Eye (tissue), 1 donor: ENCODE results near the gene ZSWIM4.
"Not testable (repeated sequence)": the region's sequence is repeated elsewhere in the genome, so short reads cannot be mapped to it uniquely, and the experiment has no call there.

ENCODE experiments used
- DNase-seq: peaks from one replicate; pipeline ENCODE4 v3.0.0-alpha.2; 2015

Gene ZSWIM4

DNA sequence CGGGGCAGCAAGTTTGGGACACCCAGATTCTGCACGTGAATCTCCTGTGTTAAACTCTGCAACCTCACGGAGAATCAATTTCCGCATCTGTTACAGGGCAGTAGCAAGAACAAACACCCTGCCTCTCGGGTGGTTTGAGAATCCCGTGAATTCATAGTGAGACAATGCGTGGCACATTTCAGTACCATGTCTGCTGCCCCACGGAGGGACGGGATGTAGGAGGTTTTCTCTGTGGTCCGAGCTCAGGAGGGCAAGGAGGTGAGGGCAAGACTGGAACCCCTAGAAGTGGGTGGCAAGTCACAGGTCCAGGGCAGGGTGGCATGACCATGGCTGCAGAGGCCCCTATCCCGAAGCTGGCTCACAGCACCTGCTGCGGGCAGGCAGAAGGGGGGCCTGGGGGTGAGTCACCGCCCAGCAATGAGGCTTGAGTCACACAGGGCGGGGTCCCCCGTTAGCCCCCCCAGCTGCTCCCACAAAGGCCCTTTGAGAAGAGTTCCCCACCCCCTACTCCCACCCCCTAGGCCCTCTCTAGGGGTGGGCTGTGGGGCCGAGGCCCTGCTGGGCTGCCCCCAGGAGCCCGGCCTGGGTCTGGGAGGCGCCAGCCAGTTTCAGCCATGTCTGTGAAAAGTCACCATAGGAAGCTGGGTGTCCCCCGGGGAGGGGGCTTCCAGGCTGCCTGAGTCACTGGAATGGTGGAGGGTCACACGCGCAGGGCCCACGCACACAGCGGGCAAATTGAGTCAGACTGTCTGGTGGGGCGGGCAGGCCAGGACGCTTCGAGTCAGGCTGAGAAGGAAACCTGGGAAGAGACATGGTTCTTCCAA is 55.9 kb downstream of the ZSWIM4 start:
- peak; percentile 66 for DNase-seq

DNA sequence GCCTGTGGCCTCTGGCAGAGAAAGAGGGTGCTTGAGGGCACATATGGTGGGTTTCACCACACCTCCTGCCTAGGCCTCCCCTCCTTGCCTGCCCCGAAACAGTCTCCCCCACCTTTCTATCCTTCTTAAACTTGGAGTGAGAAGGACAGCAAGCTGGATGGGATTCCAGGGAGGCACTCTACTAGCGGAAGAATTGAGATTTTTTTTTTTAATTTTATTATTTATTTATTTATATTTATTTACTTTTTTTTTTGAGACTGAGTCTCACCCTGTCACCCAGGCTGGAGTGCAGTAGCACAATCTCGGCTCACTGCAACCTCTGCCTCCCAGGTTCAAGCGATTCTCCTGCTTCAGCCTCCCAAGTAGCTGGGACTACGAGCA is 56.5 kb downstream of the ZSWIM4 start:
- DNase-seq = not testable (repeated sequence)

DNA sequence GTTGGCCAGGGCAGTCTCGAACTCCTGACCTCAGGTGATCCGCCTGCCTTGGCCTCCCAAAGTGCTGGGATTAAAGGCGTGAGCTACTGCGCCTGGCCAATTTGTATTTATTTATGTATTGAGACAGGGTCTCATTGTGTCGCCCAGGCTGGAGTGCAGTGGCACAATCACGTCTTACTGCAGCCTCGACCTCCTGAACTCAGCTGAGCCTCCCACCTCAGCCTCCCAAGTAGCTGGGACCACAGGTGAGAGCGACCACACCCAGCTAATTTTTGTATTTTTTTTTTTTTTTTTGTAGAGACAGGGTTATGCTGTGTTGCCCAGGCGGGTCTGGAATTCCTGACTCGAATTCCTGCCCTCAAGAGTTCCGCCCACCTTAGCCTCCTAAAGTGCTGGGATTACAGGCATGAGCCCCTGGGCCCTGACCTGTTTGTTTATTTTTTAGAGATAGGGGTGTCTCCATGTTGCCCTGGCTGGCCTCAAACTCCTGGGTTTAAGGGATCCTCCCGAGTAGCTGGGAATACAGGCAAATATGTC is 57.0 kb downstream of the ZSWIM4 start:
- DNase-seq = not testable (repeated sequence)

DNA sequence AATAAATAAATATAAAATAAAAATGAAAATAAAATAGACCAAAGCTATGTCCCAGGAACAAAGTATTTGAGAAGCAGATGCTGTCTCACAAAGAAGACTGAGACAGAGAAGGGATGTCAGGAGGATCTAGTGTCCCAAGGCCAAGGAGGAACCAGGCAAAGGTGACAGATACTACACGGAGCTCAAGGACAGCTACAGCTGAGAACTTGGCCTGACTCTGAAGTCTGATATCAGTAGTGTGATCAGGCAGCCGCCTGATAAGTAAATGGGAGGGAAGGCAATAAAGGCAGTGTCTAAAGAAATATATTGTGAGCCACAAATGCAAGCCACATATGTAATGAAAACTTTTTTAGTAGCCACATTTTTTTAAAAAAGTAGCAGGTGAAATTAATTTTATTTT is 61.3 kb downstream of the ZSWIM4 start:
- DNase-seq = no peak

DNA sequence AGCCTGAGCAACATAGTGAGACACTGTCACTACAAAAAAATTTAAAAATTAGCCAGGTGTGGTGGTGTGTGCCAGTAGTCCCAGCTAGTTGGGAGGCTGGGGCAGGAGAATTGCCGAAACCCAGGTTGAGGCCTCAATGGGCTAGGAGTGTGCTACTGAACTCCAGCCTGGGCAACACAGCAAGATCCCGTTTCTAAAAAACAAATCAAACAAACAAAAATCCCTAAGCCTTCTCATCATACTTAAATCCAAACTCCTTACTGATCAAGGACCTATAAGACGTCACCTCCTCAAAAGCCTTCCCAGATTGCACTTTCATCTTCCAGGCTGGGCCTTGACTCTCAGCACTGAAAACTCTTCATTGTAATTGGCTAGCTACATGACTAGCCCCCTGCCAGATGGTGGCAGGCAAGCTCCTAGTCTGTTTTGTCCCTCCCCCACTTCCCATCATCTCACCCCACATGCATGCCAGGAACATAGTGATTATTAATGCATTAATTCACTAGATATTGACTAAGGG is 64.2 kb downstream of the ZSWIM4 start:
- DNase-seq = no peak

DNA sequence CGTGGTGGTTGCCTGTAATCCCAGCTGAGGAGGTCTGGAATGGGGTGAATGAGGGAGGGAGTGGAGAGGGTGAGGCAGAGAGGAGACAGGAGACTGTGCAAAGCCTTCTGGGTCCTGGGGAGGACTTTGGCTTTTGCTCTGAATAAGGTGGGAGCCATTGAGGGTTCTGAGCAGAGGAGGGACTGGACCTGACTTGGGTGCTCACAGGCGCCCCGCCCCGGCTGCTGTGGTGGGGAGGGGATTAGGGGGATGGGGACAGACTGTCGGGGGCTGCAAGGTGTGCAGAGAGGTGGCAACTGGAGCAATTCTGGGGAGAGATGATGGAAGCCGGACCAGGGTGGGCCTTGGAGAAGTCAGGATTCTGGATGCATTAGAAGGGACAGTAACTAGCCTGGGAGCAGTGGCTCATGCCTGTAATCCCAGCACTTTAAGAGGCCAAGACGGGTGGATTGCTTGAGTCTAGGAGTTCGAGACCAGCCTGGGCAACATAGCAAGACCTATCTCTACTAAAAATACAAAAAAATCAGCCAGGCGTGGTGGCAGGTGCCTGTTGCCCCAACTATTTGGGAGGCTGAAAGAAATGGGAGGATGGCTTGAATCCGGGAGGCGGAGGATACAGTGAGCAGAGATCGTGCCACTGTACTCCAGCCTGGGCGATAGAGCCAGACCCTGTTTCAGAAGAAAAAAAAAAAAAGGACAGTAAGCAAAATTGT is 65.6 kb downstream of the ZSWIM4 start:
- no peak for DNase-seq

DNA sequence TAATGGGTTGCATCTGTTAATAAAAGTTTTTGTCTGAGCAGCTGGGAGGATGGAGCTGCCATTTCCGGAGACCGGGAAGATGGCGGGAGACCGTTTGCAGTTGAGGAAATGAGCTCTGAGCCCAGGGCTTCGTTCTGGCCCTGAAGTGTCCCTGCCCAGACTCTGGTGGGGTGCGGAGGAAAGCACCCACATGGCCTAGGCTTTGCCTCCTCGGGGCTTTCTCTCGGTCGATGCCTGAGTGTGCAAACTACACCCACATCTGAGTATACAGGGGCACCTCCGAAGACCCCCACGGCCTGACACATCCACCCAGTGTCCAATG is 66.1 kb downstream of the ZSWIM4 start:
- DNase-seq = no peak

DNA sequence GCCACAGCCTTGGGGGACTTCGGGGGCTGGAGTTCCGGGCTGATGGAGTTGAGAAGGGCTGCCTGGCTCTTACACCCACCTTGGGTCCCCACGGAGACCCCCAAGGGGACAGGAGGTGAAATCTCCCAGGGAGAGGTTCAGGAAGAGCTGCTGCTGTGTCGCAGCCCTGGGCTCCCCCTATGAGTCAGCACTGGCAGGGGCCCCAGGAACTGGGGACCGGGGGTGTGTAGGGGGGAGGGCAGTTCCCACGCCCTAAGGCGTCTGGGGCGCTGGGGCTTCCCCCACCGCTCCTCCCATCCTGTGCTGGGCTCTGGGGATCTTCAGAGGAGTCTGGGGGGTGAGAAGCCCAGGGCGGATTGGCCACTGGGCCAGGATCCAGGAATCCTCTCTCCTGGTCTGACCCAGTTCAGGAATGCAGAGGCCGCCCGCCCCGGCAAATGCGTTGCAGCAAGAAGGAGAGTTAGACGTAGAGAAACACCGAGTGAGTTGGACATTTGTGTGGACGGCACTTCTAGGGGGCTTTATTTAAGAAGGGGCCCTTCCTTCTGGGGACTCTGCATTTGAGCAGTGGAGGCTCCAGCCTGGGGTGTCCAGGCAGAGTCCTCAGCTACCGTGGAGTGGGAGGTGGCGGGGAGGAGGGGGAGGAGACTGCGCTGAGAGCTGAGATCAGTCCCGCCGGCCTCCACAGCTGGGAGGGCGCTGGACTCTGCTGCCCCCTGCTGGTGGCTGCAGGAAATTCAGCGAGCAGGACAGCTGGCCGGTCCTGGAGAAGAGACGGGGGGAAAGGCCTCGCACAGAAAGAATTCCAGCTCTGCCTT is 66.7 kb downstream of the ZSWIM4 start:
- DNase-seq = peak; percentile 96

DNA sequence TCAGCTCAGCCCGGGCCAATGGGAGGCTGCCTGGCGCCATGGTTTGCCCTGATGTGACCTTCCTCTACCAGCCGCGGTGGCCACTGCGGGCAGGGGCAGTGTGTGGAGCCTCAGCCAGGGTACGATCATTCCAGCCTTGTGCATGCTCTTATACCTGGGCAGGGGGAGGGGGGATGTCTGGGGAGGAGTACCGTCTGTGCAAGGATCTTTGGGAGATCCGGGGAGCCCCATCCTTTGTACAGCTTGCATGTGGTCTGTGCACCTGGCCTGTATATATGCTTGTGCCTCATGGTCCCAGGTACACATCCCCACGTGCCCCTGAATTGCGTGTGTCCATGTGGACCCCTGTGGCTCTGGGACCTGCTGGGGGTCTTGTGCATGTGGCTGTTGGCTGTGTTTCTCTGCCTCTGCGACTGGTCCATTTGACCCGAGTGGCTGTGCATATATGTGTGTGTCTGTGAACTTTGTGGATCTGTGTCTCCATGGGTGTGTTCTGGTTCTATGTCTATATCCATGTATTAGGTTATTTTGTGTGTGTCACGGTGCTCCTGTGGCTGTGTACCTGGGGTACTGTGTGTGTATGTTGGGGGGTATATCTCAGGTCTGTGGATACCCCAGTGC is 68.9 kb downstream of the ZSWIM4 start:
- peak; percentile 50 for DNase-seq

DNA sequence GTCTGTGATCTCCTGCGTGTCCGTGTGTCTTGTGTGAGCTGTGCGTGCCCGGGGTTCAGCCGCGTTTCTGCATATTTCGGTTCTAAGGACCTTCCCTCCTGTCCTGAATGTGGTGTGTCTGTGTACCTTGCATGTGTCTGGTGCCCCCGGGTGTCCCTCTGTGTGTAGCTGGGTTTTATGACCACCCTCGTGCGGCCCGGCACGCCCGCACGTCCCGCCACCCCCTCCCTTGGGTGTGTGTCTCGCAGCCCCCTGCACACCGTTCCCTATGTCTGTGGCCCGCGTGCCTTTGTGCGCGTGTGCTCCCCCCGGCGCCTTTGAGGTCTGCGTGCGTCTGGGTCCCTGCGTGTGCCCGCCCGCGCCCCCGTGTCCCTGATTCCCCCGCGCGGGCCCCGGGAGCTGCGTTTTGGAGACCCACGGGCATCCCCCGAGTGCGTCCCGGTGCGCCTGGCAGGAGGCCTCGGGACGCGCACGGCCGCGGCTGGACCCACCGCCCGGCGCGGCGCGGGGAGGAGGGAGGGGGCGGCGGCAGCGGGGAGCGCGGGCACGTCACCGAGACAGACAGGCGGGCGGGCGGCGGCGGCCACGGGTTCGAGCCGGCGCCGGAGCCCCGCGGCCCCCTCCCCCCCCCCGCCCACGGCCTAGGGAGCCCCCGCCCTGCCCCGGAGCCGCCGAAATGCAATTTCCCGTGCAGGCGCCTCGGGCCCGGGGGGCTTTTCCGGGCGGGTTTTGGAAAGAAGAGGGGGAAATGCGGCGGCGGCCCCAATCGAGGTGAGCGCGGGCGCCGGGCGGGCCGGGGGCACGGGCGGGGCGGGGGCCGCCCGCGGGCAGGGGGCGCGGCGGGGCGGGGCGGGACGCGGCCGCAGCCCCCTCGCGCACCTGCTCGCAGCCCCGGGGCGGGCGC is 69.7 kb downstream of the ZSWIM4 start:
- peak; percentile 56 for DNase-seq

DNA sequence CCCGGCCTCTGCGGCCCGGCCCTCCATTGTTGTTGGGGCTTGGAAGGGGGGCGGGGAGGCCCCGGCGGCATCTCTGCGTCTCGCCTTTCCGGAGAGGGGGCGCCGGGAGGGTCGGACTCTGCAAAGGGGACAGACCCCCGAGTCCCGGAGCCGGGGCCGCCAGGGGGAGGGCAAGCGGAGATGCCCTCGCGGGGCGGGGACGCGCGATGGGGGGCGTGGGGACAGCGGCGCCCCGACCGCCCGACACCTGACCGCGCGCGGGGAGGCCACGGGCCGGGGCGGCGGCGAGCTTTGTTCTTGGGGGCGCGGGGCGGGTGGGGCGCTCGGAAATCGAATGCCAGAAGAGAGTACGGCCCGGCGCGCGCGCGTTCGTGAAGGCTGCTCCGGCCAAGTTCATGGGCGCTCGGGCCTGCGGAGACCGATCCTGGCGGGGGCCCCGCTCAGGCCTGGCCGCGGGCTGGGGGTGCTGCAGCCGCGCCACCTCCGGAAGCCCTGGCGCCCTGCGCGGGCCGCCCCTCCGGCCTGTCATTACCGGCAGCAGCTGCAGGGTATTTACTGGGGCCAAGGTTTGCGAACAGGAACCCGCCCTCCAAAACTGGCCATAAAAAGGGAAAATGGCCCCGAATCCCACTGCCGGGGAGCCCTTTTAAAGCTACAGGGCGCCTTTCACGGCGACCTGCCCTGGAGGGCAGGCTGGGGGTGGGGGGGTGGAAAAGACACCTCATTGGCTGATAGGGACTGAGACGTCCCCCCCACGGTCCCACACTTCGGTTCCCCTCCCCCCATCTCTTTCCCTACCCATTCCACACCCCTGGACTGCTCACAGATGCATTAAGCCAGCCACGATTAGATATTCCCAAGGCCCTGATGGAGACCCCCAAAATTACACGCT is 70.6 kb downstream of the ZSWIM4 start:
- peak; percentile 63 for DNase-seq

DNA sequence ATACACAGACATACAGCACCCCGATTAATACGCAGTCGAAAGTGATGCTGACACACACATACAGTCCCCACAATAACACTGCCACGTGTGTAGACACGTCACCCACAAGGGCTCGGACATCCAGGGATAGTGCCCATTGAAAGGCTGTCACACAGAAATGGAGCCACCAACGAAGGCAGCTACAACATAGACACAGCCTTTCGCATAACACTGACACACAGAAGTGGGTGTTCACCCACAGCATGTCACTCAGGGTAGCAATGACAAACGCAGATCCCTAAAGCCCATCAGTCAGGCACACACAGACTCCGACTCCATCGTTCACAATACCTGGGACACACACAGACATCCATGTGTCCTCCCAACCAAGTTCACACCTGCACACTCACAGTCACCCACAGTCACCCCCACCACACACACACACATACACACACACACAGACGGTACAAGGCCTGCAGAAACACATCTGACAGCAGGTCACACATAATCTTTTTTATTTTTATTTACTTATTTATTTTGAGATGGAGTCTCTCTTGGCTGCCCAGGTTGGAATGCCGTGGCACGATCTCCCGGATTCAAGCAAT is 71.3 kb downstream of the ZSWIM4 start:
- no peak for DNase-seq

DNA sequence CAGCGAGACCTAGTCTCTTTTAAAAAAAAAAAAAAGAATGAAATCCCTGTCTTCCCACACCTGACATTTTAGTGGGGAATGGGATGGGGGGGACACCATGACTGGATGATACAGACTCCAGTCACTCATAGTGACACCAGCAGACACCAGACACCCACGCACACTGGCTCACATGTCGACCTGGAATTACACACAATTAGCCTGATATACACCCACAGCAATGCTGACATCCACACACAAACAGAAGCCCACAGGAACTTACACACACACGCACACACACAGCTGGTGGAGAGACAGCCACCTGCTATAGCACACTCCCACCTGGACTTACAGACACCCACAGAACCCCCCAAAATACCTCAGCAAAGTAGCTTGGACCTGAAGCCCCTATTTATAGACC is 73.4 kb downstream of the ZSWIM4 start:
- no peak for DNase-seq

DNA sequence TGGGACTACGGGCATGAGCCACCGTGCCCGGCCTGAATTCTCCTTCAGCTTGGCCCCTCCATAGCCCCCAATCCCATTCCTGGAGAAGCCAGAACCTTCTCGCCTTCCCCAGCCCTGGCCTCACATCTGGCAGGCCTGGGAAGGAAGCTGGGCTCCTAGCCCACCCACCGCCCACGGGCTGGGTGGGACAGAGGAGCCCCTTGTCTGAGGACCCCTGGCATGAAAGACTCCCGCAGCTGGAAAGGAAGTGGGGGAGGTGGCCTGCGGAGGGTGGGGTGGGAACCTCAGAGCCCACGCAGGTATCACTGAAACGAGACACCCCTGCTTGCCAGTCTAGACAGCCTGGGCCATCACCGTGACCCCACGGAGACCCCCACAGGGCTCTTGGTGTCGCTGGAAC is 74.0 kb downstream of the ZSWIM4 start:
- DNase-seq = no peak

DNA sequence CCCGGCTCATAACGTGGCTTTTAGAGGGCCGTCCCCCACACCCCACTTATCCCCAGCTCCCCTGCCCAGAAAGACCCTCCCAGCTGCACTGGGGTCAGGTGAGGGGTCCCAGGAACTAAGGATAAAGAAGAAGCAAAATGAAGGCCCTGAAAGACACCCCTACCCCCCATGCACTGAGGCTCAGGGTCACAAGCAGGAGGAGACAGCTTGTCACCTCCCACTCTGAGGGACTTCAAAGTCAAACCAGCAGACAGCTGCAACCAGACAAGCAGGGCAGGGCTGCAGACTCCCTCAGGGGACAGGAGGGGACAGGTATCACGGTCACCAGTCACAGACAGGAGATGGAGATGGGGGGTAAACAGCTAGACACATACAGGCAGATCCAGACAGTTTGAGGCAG is 75.6 kb downstream of the ZSWIM4 start:
- DNase-seq = no peak

DNA sequence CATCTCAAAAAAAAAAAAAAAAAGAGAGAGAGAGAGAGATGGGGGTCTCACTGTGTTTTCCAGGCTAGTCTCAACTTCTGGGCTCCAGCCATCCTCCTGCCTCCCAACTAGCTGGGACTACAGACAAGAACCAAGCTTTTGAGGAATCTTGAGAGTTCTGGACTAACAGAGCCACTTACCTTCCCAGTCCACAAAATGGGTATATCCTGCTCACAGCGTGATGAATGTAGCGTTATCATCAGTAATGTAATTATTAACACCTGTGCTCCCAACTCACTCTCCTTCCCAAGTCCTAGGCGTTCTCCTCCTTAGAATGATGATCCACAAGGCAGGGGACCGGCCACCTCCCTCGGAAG is 77.1 kb downstream of the ZSWIM4 start:
- no peak for DNase-seq

DNA sequence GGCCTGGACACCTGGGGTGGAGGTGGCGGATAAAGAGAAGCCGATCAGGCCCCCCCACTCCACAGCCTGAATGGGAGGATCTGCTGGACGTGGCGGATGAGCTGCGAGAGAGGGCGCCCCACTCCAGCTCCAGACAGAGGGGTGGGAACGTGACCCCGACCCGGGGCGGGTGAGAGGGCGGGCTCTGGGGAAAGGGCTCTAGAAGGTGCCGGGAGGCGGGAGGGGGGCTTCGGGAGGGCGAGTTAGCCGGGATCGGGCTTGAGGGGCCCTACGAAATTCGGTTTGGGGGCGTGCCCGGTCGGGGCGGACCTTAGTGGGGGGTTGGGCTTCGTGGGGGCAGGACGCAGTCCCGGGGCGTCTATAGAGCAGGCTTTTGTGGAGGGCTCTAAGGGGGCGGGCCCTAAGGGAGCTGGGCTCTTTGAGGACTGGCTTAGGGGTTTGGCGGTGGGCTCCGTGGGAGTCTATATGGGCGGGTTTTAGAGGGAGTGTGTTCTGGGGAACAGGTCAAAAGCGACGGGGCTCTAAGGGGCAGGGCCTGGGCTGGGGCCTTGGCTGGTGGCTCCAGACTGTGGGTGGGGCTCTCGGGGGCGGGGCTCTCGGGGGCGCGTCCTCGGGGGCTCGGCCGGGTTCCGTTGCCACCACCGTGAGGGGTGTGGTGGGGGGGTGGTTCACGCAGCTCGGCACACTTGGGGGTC is 77.6 kb downstream of the ZSWIM4 start:
- DNase-seq = peak; percentile 63

DNA sequence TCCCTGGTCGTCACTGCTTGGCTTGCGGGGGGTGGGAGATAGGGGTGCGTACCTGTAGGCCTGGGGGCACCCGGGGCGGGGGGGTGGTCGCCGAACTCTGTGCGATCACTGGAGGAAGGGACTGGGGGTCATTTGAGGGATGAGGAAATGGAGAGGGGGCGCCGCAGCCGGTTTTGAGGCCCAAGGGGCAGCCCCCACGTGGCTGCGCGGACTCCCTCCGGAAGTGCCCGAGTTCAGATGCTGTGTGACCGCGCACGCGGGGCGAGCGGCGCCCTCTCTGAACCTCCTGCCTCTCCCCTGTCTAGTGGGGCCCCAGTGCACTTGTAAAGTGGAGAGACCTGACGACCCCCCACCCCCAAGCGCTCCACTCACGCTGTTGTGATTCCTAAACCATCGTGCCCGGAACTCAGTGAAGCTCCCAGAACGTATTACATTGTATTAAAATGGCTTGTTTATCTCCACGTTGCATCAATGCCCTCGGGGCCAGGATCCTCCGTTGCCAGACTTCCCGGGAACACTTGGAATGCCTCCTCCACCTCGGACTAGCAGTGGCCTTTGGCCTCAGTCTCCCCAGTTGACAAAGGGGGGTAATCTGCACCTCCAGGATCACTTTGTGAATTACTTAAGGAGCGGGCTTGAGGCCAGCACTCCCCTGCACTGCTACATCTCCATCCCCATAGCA is 78.7 kb downstream of the ZSWIM4 start:
- no peak for DNase-seq

DNA sequence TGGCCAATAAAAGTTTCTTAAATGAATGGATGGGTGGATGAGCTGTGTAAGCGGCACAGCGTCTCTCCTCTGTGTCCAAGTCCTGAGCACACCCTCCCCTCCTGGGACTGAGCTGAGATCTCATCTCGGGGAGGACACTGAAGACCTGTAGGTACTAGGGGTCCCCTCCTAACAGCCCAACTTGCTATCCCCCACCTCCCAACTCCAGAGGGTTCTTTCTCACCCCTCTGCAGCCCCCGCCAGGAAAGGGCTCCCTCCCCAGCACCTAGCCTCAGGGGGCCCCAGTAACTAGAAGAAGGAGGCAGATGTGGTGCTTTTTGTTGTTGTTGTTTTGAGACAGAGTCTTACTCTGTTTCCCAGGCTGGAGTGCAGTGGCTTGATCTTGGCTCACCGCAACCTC is 80.6 kb downstream of the ZSWIM4 start:
- no peak for DNase-seq
